SH-SY5Y (cell line): ENCODE measurements around the gene MRAS.

ENCODE experiments used
- GATA2 ChIP-seq: IDR thresholded peaks from 2 replicates; pipeline ENCODE4 v1.6.1; 2011; ENCODE audit warnings: mild to moderate bottlenecking, low read depth, low read length
- GATA3 ChIP-seq: IDR thresholded peaks from 2 replicates; pipeline ENCODE4 v1.6.1; 2011; ENCODE audit warnings: low read depth, mild to moderate bottlenecking, low read length, moderate library complexity

GRCh38 chr3:138426211-138426610, 77.8 kb downstream of the MRAS start:
- no peak for TF ChIP-seq GATA2
- no peak for TF ChIP-seq GATA3
